HepG2 (cell line): Measurements from ENCODE around the gene PTHLH. TPM values are rescaled to one million over a fixed set of nuclear protein-coding genes. Genes with fewer than 3 reads are reported as not detected.

ENCODE experiments used
- CENPX ChIP-seq: sonication (generic); formaldehyde crosslinking; IDR thresholded peaks from 2 replicates; pipeline ENCODE4 v1.9.0; 2021; ENCODE audit warnings: mild to moderate bottlenecking, missing genetic modification reagents, moderate library complexity
- CREM ChIP-seq, 2 experiments: sonication (generic) in 1 of 2; formaldehyde crosslinking in 1 of 2; IDR thresholded peaks; 2 replicates each; pipeline versions ENCODE4 v1.4.0 to v1.6.1; 2016 to 2020; ENCODE audit warnings: antibody characterized with exemption in 1 of 2, mild to moderate bottlenecking in 1 of 2, missing genetic modification reagents in 1 of 2
- HDAC2 ChIP-seq: sonication (generic); formaldehyde crosslinking; IDR thresholded peaks from 2 replicates; pipeline ENCODE4 v1.4.0; 2020; ENCODE audit warnings: missing genetic modification reagents
- HOXA9 ChIP-seq: sonication (generic); formaldehyde crosslinking; IDR thresholded peaks from 2 replicates; pipeline ENCODE4 v1.8.1; 2022; ENCODE audit warnings: missing genetic modification reagents, mild to moderate bottlenecking, moderate library complexity, borderline replicate concordance
- IRX3 ChIP-seq: sonication (generic); formaldehyde crosslinking; IDR thresholded peaks from 2 replicates; pipeline ENCODE4 v1.8.1; 2023; ENCODE audit warnings: mild to moderate bottlenecking, low read depth, missing genetic modification reagents, borderline replicate concordance
- MXI1 ChIP-seq: IDR thresholded peaks from 3 replicates; pipeline ENCODE4 v1.6.1; 2012; ENCODE audit warnings: low read depth, low read length, inconsistent platforms, borderline replicate concordance
- MYNN ChIP-seq: sonication (generic); formaldehyde crosslinking; IDR thresholded peaks from 2 replicates; pipeline ENCODE4 v1.4.0; 2020; ENCODE audit warnings: mild to moderate bottlenecking, low read depth, missing genetic modification reagents
- NFATC3 ChIP-seq: sonication (generic); formaldehyde crosslinking; IDR thresholded peaks from 2 replicates; pipeline ENCODE4 v1.5.1; 2020; ENCODE audit warnings: mild to moderate bottlenecking, missing genetic modification reagents
- NFIB ChIP-seq: sonication (generic); formaldehyde crosslinking; IDR thresholded peaks from 2 replicates; pipeline ENCODE4 v1.9.0; 2021; ENCODE audit warnings: missing genetic modification reagents, mild to moderate bottlenecking, borderline replicate concordance
- PAX8 ChIP-seq: sonication (generic); formaldehyde crosslinking; IDR thresholded peaks from 2 replicates; pipeline ENCODE4 v1.8.0; 2022; ENCODE audit warnings: mild to moderate bottlenecking, missing genetic modification reagents, borderline replicate concordance
- PPARG ChIP-seq: conservative IDR thresholded peaks from 2 replicates; pipeline ENCODE4 v1.6.1; 2016; ENCODE audit warnings: missing biosample characterization, missing genetic modification reagents
- PRPF4 ChIP-seq: fragments of 200-400 bp; formaldehyde crosslinking; IDR thresholded peaks from 2 replicates; pipeline ENCODE4 v1.6.1; 2016; ENCODE audit warnings: low read length, low read depth; ENCODE audit not compliant: poor library complexity, severe bottlenecking
- SATB2 ChIP-seq: sonication (generic); formaldehyde crosslinking; IDR thresholded peaks from 2 replicates; pipeline ENCODE4 v1.5.0; 2020; ENCODE audit warnings: missing genetic modification reagents
- TMF1 ChIP-seq: sonication (generic); formaldehyde crosslinking; IDR thresholded peaks from 2 replicates; pipeline ENCODE4 v1.8.1; 2022; ENCODE audit warnings: low read depth, missing genetic modification reagents
- TRIM24 ChIP-seq: sonication (generic); formaldehyde crosslinking; IDR thresholded peaks from 2 replicates; pipeline ENCODE4 v1.8.0; 2022; ENCODE audit warnings: mild to moderate bottlenecking, missing genetic modification reagents
- ZNF335 ChIP-seq: sonication (generic); formaldehyde crosslinking; IDR thresholded peaks from 2 replicates; pipeline ENCODE4 v1.4.0; 2020; ENCODE audit warnings: missing genetic modification reagents
- ZNF343 ChIP-seq: sonication (generic); formaldehyde crosslinking; IDR thresholded peaks from 2 replicates; pipeline ENCODE4 v1.4.0; 2020; ENCODE audit warnings: mild to moderate bottlenecking, missing genetic modification reagents
- polyA plus RNA-seq, 8 experiments: library from polyadenylated mRNA; depleted of rRNA in 3 of 8; stranded (reverse) in 7 of 8; unstranded in 1 of 8; fragments of >200 nt; fragmentation: Illumina TruSeq in 4 of 8; extraction: Trizol in 4 of 8; gene quantifications; 2 replicates each; pipeline versions ENCODE4 v1.2.1 to v1.2.3, GENCODE V29; 2011 to 2016; ENCODE audit warnings: low read depth in 4 of 8, missing spikeins in 1 of 8, mixed read lengths in 1 of 8; ENCODE audit not compliant: insufficient read depth in 1 of 8
- total RNA-seq, 5 experiments: library from RNA; depleted of rRNA; stranded (reverse); fragments of >200 nt; fragmentation: Illumina TruSeq; extraction: Trizol; gene quantifications; 2 replicates each; pipeline ENCODE4 v1.2.3, GENCODE V29; 2016; ENCODE audit warnings: low read depth in 1 of 5
- TF ChIP-seq, protein P1 (sequence below): sonication (generic); formaldehyde crosslinking; IDR thresholded peaks from 2 replicates; pipeline ENCODE4 v1.4.0; 2020; ENCODE audit warnings: missing genetic modification reagents
- TF ChIP-seq, protein P2 (sequence below): sonication (generic); formaldehyde crosslinking; IDR thresholded peaks from 2 replicates; pipeline ENCODE4 v1.9.0; 2021; ENCODE audit warnings: missing genetic modification reagents, borderline replicate concordance
- TF ChIP-seq, protein P3 (sequence below), 2 experiments: sonication (generic) in 1 of 2; formaldehyde crosslinking in 1 of 2; IDR thresholded peaks; 2 replicates each; pipeline versions ENCODE4 v1.4.0 to v1.6.1; 2018 to 2020; ENCODE audit warnings: missing genetic modification reagents in 2 of 2, borderline replicate concordance in 1 of 2, low read depth in 1 of 2, mild to moderate bottlenecking in 1 of 2, missing biosample characterization in 1 of 2
- TF ChIP-seq, protein P4 (sequence below): sonication (generic); formaldehyde crosslinking; IDR thresholded peaks from 2 replicates; pipeline ENCODE4 v1.8.0; 2022; ENCODE audit warnings: missing genetic modification reagents, mild to moderate bottlenecking, borderline replicate concordance
- TF ChIP-seq, protein P5 (sequence below): sonication (generic); formaldehyde crosslinking; IDR thresholded peaks from 2 replicates; pipeline ENCODE4 v1.4.0; 2020; ENCODE audit warnings: missing genetic modification reagents

PTHLH gene
- total and polyA plus RNA-seq, 2 of the 13 experiments (the other 11 are each of a cell fraction or from before 2014, with no cell fraction given): 0.22 TPM; not detected in 1

DNA sequence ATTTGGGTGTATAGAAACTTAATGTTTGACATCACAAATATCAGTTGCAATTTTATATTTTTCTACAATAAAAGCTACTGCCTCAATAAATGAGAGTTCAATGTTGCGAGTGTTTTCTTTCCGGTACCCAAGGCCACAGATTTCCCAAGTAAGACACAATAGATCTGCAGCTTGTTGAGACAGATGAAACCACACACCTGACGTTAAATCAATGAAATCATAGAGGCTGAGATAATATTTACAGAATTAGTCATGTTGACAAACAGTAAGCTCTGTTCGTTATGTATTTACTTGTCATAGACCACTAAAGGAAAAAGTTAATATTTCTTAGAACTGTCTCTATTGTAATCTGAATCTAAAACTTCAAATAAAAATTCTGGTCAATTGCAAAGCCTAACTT, 49.2 kb upstream of the PTHLH start (continued):
- no peak for TF ChIP-seq TRIM24 (CRISPR knock-in tag)
- no peak for TF ChIP-seq MYNN (CRISPR knock-in tag)
- no peak for TF ChIP-seq NFIB (CRISPR knock-in tag)
- no peak for TF ChIP-seq NFATC3 (CRISPR knock-in tag)
- TF ChIP-seq ZNF335 (CRISPR knock-in tag): no peak
- TF ChIP-seq ZNF343: no peak
- TF ChIP-seq PPARG (CRISPR knock-in tag): 0 out of 2 replicates have a peak, but pooled peaks have one; percentile 14
- TF ChIP-seq SATB2 (CRISPR knock-in tag): no peak
- no peak for TF ChIP-seq PAX8 (CRISPR knock-in tag)
- TF ChIP-seq, protein P1, sequence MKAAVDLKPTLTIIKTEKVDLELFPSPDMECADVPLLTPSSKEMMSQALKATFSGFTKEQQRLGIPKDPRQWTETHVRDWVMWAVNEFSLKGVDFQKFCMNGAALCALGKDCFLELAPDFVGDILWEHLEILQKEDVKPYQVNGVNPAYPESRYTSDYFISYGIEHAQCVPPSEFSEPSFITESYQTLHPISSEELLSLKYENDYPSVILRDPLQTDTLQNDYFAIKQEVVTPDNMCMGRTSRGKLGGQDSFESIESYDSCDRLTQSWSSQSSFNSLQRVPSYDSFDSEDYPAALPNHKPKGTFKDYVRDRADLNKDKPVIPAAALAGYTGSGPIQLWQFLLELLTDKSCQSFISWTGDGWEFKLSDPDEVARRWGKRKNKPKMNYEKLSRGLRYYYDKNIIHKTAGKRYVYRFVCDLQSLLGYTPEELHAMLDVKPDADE (CRISPR knock-in tag): no peak
- no peak for TF ChIP-seq CENPX (CRISPR knock-in tag)
- TF ChIP-seq, protein P2, sequence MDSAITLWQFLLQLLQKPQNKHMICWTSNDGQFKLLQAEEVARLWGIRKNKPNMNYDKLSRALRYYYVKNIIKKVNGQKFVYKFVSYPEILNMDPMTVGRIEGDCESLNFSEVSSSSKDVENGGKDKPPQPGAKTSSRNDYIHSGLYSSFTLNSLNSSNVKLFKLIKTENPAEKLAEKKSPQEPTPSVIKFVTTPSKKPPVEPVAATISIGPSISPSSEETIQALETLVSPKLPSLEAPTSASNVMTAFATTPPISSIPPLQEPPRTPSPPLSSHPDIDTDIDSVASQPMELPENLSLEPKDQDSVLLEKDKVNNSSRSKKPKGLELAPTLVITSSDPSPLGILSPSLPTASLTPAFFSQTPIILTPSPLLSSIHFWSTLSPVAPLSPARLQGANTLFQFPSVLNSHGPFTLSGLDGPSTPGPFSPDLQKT (CRISPR knock-in tag): no peak
- TF ChIP-seq, protein P3, sequence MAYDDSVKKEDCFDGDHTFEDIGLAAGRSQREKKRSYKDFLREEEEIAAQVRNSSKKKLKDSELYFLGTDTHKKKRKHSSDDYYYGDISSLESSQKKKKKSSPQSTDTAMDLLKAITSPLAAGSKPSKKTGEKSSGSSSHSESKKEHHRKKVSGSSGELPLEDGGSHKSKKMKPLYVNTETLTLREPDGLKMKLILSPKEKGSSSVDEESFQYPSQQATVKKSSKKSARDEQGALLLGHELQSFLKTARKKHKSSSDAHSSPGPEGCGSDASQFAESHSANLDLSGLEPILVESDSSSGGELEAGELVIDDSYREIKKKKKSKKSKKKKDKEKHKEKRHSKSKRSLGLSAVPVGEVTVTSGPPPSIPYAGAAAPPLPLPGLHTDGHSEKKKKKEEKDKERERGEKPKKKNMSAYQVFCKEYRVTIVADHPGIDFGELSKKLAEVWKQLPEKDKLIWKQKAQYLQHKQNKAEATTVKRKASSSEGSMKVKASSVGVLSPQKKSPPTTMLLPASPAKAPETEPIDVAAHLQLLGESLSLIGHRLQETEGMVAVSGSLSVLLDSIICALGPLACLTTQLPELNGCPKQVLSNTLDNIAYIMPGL (CRISPR knock-in tag; IDR thresholded peaks at IDR 0.05; ENCODE audit: borderline replicate concordance in 1 of 2, low read depth in 1 of 2): no peak
- TF ChIP-seq, protein P4, sequence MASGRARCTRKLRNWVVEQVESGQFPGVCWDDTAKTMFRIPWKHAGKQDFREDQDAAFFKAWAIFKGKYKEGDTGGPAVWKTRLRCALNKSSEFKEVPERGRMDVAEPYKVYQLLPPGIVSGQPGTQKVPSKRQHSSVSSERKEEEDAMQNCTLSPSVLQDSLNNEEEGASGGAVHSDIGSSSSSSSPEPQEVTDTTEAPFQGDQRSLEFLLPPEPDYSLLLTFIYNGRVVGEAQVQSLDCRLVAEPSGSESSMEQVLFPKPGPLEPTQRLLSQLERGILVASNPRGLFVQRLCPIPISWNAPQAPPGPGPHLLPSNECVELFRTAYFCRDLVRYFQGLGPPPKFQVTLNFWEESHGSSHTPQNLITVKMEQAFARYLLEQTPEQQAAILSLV: no peak
- TF ChIP-seq IRX3: no peak
- peak; percentile 82 for TF ChIP-seq CREM (IDR thresholded peaks at IDR 0.05)
- no peak for TF ChIP-seq CREM (CRISPR knock-in tag; IDR thresholded peaks at IDR 0.05)
- TF ChIP-seq TMF1: no peak
- TF ChIP-seq, protein P5, sequence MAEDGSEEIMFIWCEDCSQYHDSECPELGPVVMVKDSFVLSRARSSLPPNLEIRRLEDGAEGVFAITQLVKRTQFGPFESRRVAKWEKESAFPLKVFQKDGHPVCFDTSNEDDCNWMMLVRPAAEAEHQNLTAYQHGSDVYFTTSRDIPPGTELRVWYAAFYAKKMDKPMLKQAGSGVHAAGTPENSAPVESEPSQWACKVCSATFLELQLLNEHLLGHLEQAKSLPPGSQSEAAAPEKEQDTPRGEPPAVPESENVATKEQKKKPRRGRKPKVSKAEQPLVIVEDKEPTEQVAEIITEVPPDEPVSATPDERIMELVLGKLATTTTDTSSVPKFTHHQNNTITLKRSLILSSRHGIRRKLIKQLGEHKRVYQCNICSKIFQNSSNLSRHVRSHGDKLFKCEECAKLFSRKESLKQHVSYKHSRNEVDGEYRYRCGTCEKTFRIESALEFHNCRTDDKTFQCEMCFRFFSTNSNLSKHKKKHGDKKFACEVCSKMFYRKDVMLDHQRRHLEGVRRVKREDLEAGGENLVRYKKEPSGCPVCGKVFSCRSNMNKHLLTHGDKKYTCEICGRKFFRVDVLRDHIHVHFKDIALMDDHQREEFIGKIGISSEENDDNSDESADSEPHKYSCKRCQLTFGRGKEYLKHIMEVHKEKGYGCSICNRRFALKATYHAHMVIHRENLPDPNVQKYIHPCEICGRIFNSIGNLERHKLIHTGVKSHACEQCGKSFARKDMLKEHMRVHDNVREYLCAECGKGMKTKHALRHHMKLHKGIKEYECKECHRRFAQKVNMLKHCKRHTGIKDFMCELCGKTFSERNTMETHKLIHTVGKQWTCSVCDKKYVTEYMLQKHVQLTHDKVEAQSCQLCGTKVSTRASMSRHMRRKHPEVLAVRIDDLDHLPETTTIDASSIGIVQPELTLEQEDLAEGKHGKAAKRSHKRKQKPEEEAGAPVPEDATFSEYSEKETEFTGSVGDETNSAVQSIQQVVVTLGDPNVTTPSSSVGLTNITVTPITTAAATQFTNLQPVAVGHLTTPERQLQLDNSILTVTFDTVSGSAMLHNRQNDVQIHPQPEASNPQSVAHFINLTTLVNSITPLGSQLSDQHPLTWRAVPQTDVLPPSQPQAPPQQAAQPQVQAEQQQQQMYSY (CRISPR knock-in tag): no peak
- no peak for TF ChIP-seq MXI1
- TF ChIP-seq HDAC2 (CRISPR knock-in tag): no peak
- TF ChIP-seq HOXA9 (CRISPR knock-in tag): no peak
- no peak for TF ChIP-seq PRPF4
